Panc1 (cell line): ENCODE results near the gene HK1. TPM values are rescaled to one million over a fixed set of nuclear protein-coding genes. Genes with fewer than 3 reads are reported as not detected.

Experiments
- ATAC-seq: fragments of 200-7000 bp; cut with Tn5 transposase; 2 replicates; pipeline ENCODE4 v1.9.1; 2020; ENCODE audit warnings: mild to moderate bottlenecking, moderate library complexity
- BruUV-seq: library from RNA; stranded (reverse); fragments of 400-500 nt; replicated peaks from 2 replicates; lab custom pipeline; 2021; lab: Mats Ljungman, UMichigan
- CTCF ChIA-PET: fragments of 300-600 bp; sonication (Branson Sonifier 250); formaldehyde crosslinking; loops from one replicate; lab custom pipeline; 2022; ENCODE audit warnings: antibody characterized with exemption; lab: Charles Lee
- POLR2A ChIA-PET: fragments of 300-600 bp; sonication (Branson Sonifier 250); formaldehyde crosslinking; loops from one replicate; lab custom pipeline; 2022; ENCODE audit warnings: antibody characterized with exemption; lab: Charles Lee
- DNase-seq: peaks from one replicate; pipeline ENCODE4 v3.0.0-alpha.2; 2010; ENCODE audit warnings: low read depth, low spot score
- H3K27ac ChIP-seq: 2 replicates; pipeline ENCODE4 v1.5.1; 2011; ENCODE audit warnings: mild to moderate bottlenecking, low read length, inconsistent platforms
- H3K27me3 ChIP-seq: fragments of 200-500 bp; sonication (Bioruptor generic); 2 replicates; pipeline ENCODE4 v1.6.0; 2014; ENCODE audit warnings: low read length, inconsistent platforms; ENCODE audit not compliant: control insufficient read depth, insufficient read depth
- H3K36me3 ChIP-seq: fragments of 200-500 bp; sonication (Bioruptor generic); 2 replicates; pipeline ENCODE4 v1.5.1; 2014; ENCODE audit warnings: inconsistent platforms, mild to moderate bottlenecking, low read length, moderate library complexity; ENCODE audit not compliant: control insufficient read depth, insufficient read depth
- H3K4me1 ChIP-seq: 2 replicates; pipeline ENCODE4 v1.5.1; 2011; ENCODE audit warnings: inconsistent platforms, mild to moderate bottlenecking, low read length, moderate library complexity; ENCODE audit not compliant: control insufficient read depth, insufficient read depth
- H3K4me3 ChIP-seq, 2 experiments: 2 replicates each; pipeline ENCODE4 v1.5.1; 2011 to 2012; ENCODE audit warnings: low read depth in 2 of 2, low read length in 2 of 2, mild to moderate bottlenecking in 2 of 2, inconsistent platforms in 1 of 2, moderate library complexity in 1 of 2
- H3K9me3 ChIP-seq: fragments of 200-500 bp; sonication (Bioruptor generic); 2 replicates; pipeline ENCODE4 v1.5.1; 2014; ENCODE audit warnings: low read depth, mild to moderate bottlenecking, inconsistent platforms, low read length, moderate library complexity; ENCODE audit not compliant: control insufficient read depth, insufficient read depth
- POLR2AphosphoS5 ChIP-seq: IDR thresholded peaks from 2 replicates; pipeline ENCODE4 v1.6.1; 2012; ENCODE audit warnings: mild to moderate bottlenecking, low read depth, low read length, moderate library complexity
- SIN3A ChIP-seq: IDR thresholded peaks from 2 replicates; pipeline ENCODE4 v1.6.1; 2012; ENCODE audit warnings: low read depth, mild to moderate bottlenecking, low read length, moderate library complexity, borderline replicate concordance; ENCODE audit not compliant: insufficient read depth
- TCF7L2 ChIP-seq: IDR thresholded peaks from 2 replicates; pipeline ENCODE4 v1.6.1; 2011; ENCODE audit warnings: mild to moderate bottlenecking, low read depth, low read length, inconsistent platforms
- in situ Hi-C: cut with HindIII; loops from 2 replicates; pipeline ENCODE4 v1.10.0; 2016; ENCODE audit warnings: low sequenced_read_pairs, low pct_unique_long_range_greater_than_20kb
- intact Hi-C: fragments of 100-400 bp; cut with micrococcal nuclease; formaldehyde crosslinking; loops from one replicate; pipeline ENCODE4 v1.10.0; 2022; ENCODE audit not compliant: unreplicated experiment
- total RNA-seq: library from RNA; stranded (reverse); gene quantifications from one replicate; pipeline ENCODE4 v1.2.1, GENCODE V29; 2021; ENCODE audit not compliant: unreplicated experiment
- TF ChIP-seq, protein P1 (sequence below), 2 experiments: IDR thresholded peaks; 2 replicates each; pipeline ENCODE4 v1.6.1; 2011 to 2012; ENCODE audit warnings: low read depth in 2 of 2, control low read depth in 1 of 2, low read length in 1 of 2, mild to moderate bottlenecking in 1 of 2, moderate library complexity in 1 of 2; ENCODE audit not compliant: insufficient read depth in 1 of 2
- TF ChIP-seq, protein P2 (sequence below): fragments of 450-650 bp; IDR thresholded peaks from 2 replicates; pipeline ENCODE4 v1.5.1; 2017; ENCODE audit warnings: mild to moderate bottlenecking

Gene HK1
- total RNA-seq, 1 experiment from 2014 or later: 74.4 TPM

DNA sequence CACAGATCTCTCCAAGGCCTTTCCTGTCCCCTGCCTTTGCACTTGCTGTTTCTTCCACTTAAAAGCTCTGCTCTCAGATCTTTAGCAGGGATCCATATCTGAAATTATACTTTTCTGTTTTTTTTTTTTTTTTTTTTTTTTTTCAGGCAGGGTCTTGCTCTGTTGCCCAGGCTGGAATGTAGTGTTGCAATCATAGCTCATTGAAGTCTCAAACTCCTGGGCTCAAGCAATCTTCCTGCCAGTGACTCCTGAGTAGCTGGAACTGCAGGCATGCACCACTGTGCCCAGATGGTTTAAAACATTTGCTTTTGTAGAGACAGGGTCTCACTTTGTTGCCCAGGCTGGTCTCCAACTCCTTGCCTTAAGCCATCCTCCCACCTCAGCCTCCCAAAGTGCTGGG lies 167.9 kb downstream of the HK1 start:
- Histone ChIP-seq H3K27me3 (no peaks in the 10 kb centered on the region), H3K36me3 (no peaks in the 10 kb centered on the region), H3K27ac (peak overlapping the region; percentile 84), H3K9me3 (peaks cover 4% of the 10 kb centered on the region; the same call in 1 of the 2 replicates), H3K4me3 (peak overlapping the region in 1 of 2 experiments; percentile 23; a peak in 1 of 4 replicates), H3K4me1 (peaks cover 60% of the 10 kb centered on the region)
- ChIA-PET CTCF (interaction anchor here (0.6 to 1.1 kb wide), 3 partner anchors 19 to 38 kb away, joined by 4 to 5 read pairs (median 5); no protein-coding TSS in a partner anchor), POLR2A (interaction anchor here (0.6 kb wide), 1 partner anchor 13 kb away, joined by 3 read pairs; no protein-coding TSS in a partner anchor)
- in situ Hi-C loops (loop anchor here (10.0 kb wide), 1 partner anchor 49 kb away; no protein-coding TSS in a partner anchor), intact Hi-C loops (no loop called here)
- no TSS peak for BruUV-seq
- no peak for DNase-seq
- TF ChIP-seq TCF7L2: no peak
- TF ChIP-seq, protein P1, sequence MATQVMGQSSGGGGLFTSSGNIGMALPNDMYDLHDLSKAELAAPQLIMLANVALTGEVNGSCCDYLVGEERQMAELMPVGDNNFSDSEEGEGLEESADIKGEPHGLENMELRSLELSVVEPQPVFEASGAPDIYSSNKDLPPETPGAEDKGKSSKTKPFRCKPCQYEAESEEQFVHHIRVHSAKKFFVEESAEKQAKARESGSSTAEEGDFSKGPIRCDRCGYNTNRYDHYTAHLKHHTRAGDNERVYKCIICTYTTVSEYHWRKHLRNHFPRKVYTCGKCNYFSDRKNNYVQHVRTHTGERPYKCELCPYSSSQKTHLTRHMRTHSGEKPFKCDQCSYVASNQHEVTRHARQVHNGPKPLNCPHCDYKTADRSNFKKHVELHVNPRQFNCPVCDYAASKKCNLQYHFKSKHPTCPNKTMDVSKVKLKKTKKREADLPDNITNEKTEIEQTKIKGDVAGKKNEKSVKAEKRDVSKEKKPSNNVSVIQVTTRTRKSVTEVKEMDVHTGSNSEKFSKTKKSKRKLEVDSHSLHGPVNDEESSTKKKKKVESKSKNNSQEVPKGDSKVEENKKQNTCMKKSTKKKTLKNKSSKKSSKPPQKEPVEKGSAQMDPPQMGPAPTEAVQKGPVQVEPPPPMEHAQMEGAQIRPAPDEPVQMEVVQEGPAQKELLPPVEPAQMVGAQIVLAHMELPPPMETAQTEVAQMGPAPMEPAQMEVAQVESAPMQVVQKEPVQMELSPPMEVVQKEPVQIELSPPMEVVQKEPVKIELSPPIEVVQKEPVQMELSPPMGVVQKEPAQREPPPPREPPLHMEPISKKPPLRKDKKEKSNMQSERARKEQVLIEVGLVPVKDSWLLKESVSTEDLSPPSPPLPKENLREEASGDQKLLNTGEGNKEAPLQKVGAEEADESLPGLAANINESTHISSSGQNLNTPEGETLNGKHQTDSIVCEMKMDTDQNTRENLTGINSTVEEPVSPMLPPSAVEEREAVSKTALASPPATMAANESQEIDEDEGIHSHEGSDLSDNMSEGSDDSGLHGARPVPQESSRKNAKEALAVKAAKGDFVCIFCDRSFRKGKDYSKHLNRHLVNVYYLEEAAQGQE (IDR thresholded peaks at IDR 0.05; ENCODE audit: insufficient read depth in 1 of 2, low read depth in 2 of 2, low read length in 1 of 2): no peak
- TF ChIP-seq, protein P2, sequence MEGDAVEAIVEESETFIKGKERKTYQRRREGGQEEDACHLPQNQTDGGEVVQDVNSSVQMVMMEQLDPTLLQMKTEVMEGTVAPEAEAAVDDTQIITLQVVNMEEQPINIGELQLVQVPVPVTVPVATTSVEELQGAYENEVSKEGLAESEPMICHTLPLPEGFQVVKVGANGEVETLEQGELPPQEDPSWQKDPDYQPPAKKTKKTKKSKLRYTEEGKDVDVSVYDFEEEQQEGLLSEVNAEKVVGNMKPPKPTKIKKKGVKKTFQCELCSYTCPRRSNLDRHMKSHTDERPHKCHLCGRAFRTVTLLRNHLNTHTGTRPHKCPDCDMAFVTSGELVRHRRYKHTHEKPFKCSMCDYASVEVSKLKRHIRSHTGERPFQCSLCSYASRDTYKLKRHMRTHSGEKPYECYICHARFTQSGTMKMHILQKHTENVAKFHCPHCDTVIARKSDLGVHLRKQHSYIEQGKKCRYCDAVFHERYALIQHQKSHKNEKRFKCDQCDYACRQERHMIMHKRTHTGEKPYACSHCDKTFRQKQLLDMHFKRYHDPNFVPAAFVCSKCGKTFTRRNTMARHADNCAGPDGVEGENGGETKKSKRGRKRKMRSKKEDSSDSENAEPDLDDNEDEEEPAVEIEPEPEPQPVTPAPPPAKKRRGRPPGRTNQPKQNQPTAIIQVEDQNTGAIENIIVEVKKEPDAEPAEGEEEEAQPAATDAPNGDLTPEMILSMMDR: no peak
- no peak for TF ChIP-seq SIN3A
- TF ChIP-seq POLR2AphosphoS5: no peak
- peak; percentile 33 for ATAC-seq

DNA sequence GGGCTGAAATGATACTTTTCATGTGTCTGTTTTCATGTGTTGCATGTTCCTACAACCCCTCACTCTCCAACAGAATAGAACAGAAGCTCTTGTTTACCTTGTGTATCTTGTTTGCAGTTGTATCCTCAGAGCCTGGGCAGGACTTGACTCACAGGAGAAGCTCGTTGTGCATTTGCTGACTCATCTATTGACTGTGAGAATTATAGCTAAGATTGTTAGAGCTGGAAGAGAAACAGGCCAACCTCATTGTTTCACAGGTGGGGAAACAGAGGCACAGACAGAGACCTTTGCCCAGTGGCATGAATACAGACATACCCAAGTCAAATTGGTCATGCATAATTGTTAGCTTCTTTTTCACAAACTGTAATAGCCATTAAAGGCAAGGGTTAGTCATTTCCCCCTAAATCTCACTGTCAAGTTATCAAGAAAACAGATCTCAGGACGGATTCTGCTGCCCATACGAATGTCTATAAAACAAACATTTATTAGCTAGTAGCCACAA lies 168.4 kb downstream of the HK1 start:
- Histone ChIP-seq H3K9me3 (peaks cover 4% of the 10 kb centered on the region; the same call in 1 of the 2 replicates), H3K27ac (peak overlapping the region; percentile 84), H3K27me3 (no peaks in the 10 kb centered on the region), H3K4me3 (peak overlapping the region in 1 of 2 experiments; percentile 23; a peak in 1 of 4 replicates), H3K4me1 (peaks cover 60% of the 10 kb centered on the region), H3K36me3 (no peaks in the 10 kb centered on the region)
- ChIA-PET CTCF (interaction anchor here (0.6 to 1.1 kb wide), 4 partner anchors 20 to 38 kb away, joined by 4 to 5 read pairs (median 4); no protein-coding TSS in a partner anchor), POLR2A (interaction anchor here (0.6 kb wide), 2 partner anchors 9 to 13 kb away, joined by 3 to 13 read pairs; no protein-coding TSS in a partner anchor)
- peak; percentile 91 for DNase-seq
- TF ChIP-seq, protein P1 (IDR thresholded peaks at IDR 0.05; ENCODE audit: insufficient read depth in 1 of 2, low read depth in 2 of 2, low read length in 1 of 2): no peak
- peak; percentile 81 for TF ChIP-seq POLR2AphosphoS5
- peak; percentile 55; the same call in 1 of the 2 replicates for TF ChIP-seq TCF7L2
- TF ChIP-seq, protein P2: no peak
- peak; percentile 45; the same call in 1 of the 2 replicates for TF ChIP-seq SIN3A
- no TSS peak for BruUV-seq
- peak; percentile 80 for ATAC-seq
- intact Hi-C loops (no loop called here), in situ Hi-C loops (loop anchor here (10.0 kb wide), 1 partner anchor 48 kb away; no protein-coding TSS in a partner anchor)
